Esophagus muscularis mucosa (tissue), 4 donors: ENCODE results near the gene GPR85. TPM values are rescaled to one million over a fixed set of nuclear protein-coding genes. Genes with fewer than 3 reads are reported as not detected.
A peak's percentile ranks its signal among the peaks of the same experiment; 100 is the strongest.

Experiments used
- DNase-seq: peaks from one replicate; pipeline ENCODE4 v3.0.0-alpha.2; 2017; ENCODE audit errors: extremely low spot score
- H3K27ac ChIP-seq, 4 donors: fragments of 200-600 bp; sonication (generic); replicated peaks in 1 of 4; 1 replicate in 3 of 4; 2 replicates in 1 of 4; pipeline ENCODE4 v1.5.1; 2016 to 2019; ENCODE audit warnings: mild to moderate bottlenecking in 1 of 4
- H3K27me3 ChIP-seq, 4 donors: fragments of 200-600 bp; sonication (generic); one replicate each; pipeline versions ENCODE4 v1.5.1 to v1.6.0; 2016 to 2019
- H3K36me3 ChIP-seq, 4 donors: fragments of 200-600 bp; sonication (generic); one replicate each; pipeline ENCODE4 v1.5.1; 2016 to 2019
- H3K4me1 ChIP-seq, 4 donors: fragments of 200-600 bp; sonication (generic); one replicate each; pipeline ENCODE4 v1.5.1; 2016 to 2019
- H3K4me3 ChIP-seq, 4 donors: fragments of 200-600 bp; sonication (generic); 1 replicate in 2 of 4; 2 replicates in 2 of 4; pipeline ENCODE4 v1.5.1; 2016 to 2019; ENCODE audit warnings: mild to moderate bottlenecking in 4 of 4, moderate library complexity in 1 of 4
- H3K9me3 ChIP-seq, 4 donors: fragments of 200-600 bp; sonication (generic); 1 replicate in 3 of 4; 2 replicates in 1 of 4; pipeline ENCODE4 v1.5.1; 2016 to 2019
- EP300 ChIP-seq: sonication (generic); formaldehyde crosslinking; IDR thresholded peaks from one replicate; pipeline ENCODE4 v1.6.1; 2017; ENCODE audit warnings: antibody characterized with exemption
- POLR2A ChIP-seq: fragments of 450-650 bp; IDR thresholded peaks from one replicate; pipeline ENCODE4 v1.6.1; 2017; ENCODE audit warnings: antibody characterized with exemption, moderate library complexity, mild to moderate bottlenecking, low read depth
- POLR2AphosphoS5 ChIP-seq, 2 donors: sonication (generic); formaldehyde crosslinking; IDR thresholded peaks; one replicate each; pipeline ENCODE4 v1.6.1; 2017; ENCODE audit warnings: antibody characterized with exemption in 2 of 2
- WGBS: methylation state at CpG from one replicate; pipeline ENCODE4 v1.1.5; 2018; 5-methylcytosine and 5-hydroxymethylcytosine counted together
- intact Hi-C: fragments of 100-400 bp; cut with DNase I; formaldehyde crosslinking; loops from one replicate; pipeline ENCODE4 v1.15.1; 2023
- total RNA-seq, 4 donors: library from RNA; depleted of rRNA; stranded (reverse); fragments of >200 nt; gene quantifications; one replicate each; pipeline versions ENCODE4 v1.1.0 to v1.2.1, GENCODE V29; 2016
- TF ChIP-seq, protein P1 (sequence below), 3 experiments: fragments of 200-600 bp in 2 of 3; fragments of 450-650 bp in 1 of 3; sonication (generic) in 2 of 3; IDR thresholded peaks; one replicate each; pipeline ENCODE4 v1.5.1; 2017 to 2019; ENCODE audit warnings: antibody characterized with exemption in 3 of 3, mild to moderate bottlenecking in 2 of 3, moderate library complexity in 1 of 3

Gene GPR85
- total RNA-seq, 4 donors from 2014 or later, result 0.46 to 1.7 (median 1.7) TPM; not detected in 1

DNA sequence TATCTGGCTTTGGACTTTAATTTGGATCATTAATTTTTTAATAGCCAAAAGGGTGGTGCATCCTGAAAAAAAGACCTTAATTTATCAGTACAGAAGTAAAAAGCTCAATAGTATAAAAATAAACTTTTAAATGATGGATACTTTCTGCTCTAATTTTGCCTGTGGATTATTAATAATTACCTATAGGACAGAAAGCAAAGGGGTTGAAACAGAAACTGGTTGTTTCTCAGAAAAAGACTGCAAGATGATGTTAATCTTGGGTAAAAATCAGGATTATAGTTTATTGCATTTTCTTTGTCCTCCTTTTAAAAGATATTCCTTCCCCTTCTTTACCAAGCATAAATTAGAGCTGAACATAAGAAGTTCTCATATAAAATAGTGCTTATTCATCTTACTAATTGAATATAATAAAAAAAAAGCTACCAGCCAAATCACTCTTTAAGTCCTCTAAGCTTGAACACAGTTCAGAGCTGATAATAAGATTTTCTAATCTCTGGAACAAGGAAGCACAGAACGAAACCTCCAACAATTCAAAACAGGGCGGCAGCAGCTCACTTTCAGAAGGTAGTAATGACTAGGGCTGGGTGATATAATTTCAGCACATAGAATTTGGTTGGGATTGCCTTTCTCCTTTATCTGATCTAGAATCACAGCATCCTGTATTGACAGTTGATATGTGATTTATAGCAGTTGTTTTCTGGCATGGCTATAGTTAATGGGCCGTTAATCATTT lies 8.1 kb upstream of the GPR85 start:
- no peak for DNase-seq
- WGBS, result 84% methylated on average over 3 of the region's 3 CpGs
- intact Hi-C loops, result no loop called here

DNA sequence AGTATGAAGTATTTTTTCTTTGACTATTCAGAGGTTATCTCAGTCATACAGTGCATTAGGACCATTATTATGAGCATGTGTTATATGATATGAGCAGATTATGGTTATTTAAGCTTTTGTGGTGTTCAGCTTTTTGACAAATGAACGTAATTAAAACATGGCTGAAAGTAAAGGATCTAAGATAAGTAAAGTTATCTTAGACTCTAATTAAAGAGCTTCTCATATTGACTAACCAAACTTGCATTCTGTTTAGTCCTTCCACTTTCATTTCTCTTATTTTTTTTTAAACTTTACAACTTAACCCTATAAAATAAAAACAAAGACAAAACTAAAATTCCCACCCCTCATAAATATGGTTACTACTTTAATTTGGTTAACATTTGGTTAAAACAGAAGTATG lies 6.9 kb upstream of the GPR85 start:
- 93% methylated on average over 1 of the region's 1 CpG for WGBS
- no peaks in the 10 kb centered on the region for H3K4me1 ChIP-seq
- TF ChIP-seq EP300 (no peak), POLR2A (no peak)
- H3K36me3 ChIP-seq, result no peaks in the 10 kb centered on the region
- H3K27ac ChIP-seq, result no peak overlapping the region
- no peaks in the 10 kb centered on the region for H3K27me3 ChIP-seq
- intact Hi-C loops, result no loop called here
- DNase-seq, result no peak
- H3K9me3 ChIP-seq, result no peaks in the 10 kb centered on the region
- H3K4me3 ChIP-seq, result no peak overlapping the region

More for the DNA sequence above, 8.1 kb upstream of the GPR85 start:
- Histone ChIP-seq H3K9me3 (no peaks in the 10 kb centered on the region), H3K27ac (no peak overlapping the region), H3K27me3 (no peaks in the 10 kb centered on the region), H3K36me3 (no peaks in the 10 kb centered on the region), H3K4me1 (no peaks in the 10 kb centered on the region), H3K4me3 (no peak overlapping the region)
- TF ChIP-seq POLR2AphosphoS5 (IDR thresholded peaks at IDR 0.05), result no peak
- TF ChIP-seq, protein P1, sequence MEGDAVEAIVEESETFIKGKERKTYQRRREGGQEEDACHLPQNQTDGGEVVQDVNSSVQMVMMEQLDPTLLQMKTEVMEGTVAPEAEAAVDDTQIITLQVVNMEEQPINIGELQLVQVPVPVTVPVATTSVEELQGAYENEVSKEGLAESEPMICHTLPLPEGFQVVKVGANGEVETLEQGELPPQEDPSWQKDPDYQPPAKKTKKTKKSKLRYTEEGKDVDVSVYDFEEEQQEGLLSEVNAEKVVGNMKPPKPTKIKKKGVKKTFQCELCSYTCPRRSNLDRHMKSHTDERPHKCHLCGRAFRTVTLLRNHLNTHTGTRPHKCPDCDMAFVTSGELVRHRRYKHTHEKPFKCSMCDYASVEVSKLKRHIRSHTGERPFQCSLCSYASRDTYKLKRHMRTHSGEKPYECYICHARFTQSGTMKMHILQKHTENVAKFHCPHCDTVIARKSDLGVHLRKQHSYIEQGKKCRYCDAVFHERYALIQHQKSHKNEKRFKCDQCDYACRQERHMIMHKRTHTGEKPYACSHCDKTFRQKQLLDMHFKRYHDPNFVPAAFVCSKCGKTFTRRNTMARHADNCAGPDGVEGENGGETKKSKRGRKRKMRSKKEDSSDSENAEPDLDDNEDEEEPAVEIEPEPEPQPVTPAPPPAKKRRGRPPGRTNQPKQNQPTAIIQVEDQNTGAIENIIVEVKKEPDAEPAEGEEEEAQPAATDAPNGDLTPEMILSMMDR (IDR thresholded peaks at IDR 0.05), result no peak
- no peak for TF ChIP-seq EP300
- TF ChIP-seq POLR2A, result no peak

DNA sequence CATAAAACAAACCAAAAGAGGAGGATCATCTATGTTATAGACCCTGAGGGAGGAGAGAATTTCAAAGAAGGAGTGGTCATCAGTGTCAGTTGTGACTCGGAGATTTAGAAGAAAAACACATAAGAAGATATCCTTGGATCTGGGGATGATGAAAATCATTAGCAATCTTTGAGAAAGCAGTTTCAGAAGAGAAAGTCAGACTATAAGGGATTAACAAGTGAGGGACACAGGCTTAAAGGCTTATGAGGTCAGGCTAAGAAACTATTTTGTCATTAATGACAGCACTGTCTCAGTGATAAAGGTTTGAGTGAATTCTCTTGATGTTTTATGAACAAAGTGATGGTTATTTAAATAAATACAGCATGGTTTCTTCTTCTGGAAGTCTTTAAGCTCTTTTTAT lies 6.1 kb upstream of the GPR85 start:
- Histone ChIP-seq H3K9me3 (no peaks in the 10 kb centered on the region), H3K27ac (no peak overlapping the region), H3K36me3 (no peaks in the 10 kb centered on the region), H3K27me3 (no peaks in the 10 kb centered on the region), H3K4me1 (no peaks in the 10 kb centered on the region), H3K4me3 (no peak overlapping the region)
- TF ChIP-seq EP300 (no peak), POLR2A (no peak), POLR2AphosphoS5 (IDR thresholded peaks at IDR 0.05) (no peak)
- TF ChIP-seq, protein P1 (IDR thresholded peaks at IDR 0.05), result no peak
- intact Hi-C loops, result no loop called here
- DNase-seq, result no peak
- WGBS, result 81% methylated on average over 1 of the region's 1 CpG

DNA sequence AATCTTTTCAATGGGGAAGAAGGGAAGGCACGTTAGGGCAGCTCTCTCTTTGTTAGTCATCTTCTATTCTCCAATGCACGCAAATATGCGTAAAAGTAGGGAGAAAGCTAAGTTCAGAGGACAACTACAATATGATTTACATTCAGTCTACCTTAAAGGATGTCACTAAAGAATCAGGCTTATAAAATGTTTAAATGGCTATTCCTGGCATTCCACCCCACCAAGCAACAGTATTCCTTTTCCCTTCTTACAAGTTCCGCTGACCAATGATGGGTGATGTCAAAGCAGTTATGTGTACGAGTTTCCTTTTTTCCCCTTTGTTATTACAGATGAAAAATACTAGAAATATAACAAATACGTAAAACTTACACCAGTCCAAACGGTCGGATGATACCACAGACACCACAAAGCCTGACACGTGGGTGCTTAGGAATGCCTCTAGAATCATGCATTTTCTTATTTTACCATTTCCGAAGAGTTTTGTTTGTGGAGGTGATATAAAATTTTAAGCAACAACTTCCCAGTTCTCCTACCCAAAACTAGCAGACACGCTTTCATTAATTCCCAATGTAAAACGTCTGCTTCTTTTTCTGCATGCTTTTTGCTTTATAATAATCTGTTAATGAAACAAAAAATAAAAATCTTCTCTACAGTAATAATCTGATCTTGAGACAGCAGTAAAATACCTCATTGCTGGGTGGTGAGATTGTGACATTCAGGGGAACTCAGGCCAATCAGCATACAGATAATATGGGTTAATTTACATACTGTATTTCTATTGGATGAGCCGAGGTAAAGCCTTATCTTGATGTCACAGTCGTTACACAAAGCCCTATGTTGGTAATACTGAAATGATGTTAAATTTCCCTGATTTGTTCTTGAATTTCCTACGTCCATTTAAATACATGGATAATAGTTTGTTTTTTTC lies 708 bp upstream of the GPR85 start:
- 47% methylated on average over 15 of the region's 15 CpGs for WGBS

More for the DNA sequence above, 708 bp upstream of the GPR85 start:
- DNase-seq, result no peak
- H3K4me1 ChIP-seq, result peaks cover 0 to 22% (median 16%) of the 10 kb centered on the region in 4 donors
- H3K27me3 ChIP-seq, result peaks cover 0 to 11% (median 0%) of the 10 kb centered on the region in 4 donors
- intact Hi-C loops, result no loop called here
- peak overlapping the region; percentile 50 to 65 (median 51) for H3K4me3 ChIP-seq
- TF ChIP-seq POLR2A, result no peak
- no peak for TF ChIP-seq POLR2AphosphoS5 (IDR thresholded peaks at IDR 0.05)
- TF ChIP-seq, protein P1 (IDR thresholded peaks at IDR 0.05), result no peak
- no peak for TF ChIP-seq EP300
- H3K36me3 ChIP-seq, result no peaks in the 10 kb centered on the region
- no peaks in the 10 kb centered on the region for H3K9me3 ChIP-seq
- peak overlapping the region in 2 of 4 donors; percentile 21 to 39 for H3K27ac ChIP-seq
